A673 (cell line): ENCODE results near the gene KLHL14. TPM values are rescaled to one million over a fixed set of nuclear protein-coding genes. Genes with fewer than 3 reads are reported as not detected.

Source experiments
- BruUV-seq: library from RNA; stranded (reverse); fragments of 400-500 nt; replicated peaks from 2 replicates; lab custom pipeline; 2021; lab: Mats Ljungman, UMichigan
- CTCF ChIA-PET: fragments of 300-600 bp; sonication (Branson Sonifier 250); formaldehyde crosslinking; loops from one replicate; lab custom pipeline; 2022; ENCODE audit warnings: antibody characterized with exemption; lab: Charles Lee
- POLR2A ChIA-PET: fragments of 300-600 bp; sonication (Branson Sonifier 250); formaldehyde crosslinking; loops from one replicate; lab custom pipeline; 2022; ENCODE audit warnings: antibody characterized with exemption; ENCODE audit not compliant: low non-redundant PET; lab: Charles Lee
- DNase-seq: peaks from one replicate; pipeline ENCODE4 v3.0.0-alpha.2; 2015; ENCODE audit warnings: low spot score
- H3K27ac ChIP-seq: fragments of 200-600 bp; sonication (generic); 2 replicates; pipeline ENCODE4 v1.5.1; 2016; ENCODE audit warnings: mixed run types, low read depth, mild to moderate bottlenecking, mixed read lengths, antibody characterized with exemption, low read length; ENCODE audit not compliant: poor library complexity, severe bottlenecking
- H3K27me3 ChIP-seq: fragments of 200-600 bp; sonication (generic); replicated peaks from 2 replicates; pipeline ENCODE4 v1.6.1; 2017; ENCODE audit warnings: mixed run types, low read depth, mild to moderate bottlenecking, mixed read lengths, antibody characterized with exemption, low read length; ENCODE audit not compliant: insufficient read depth, poor library complexity
- H3K36me3 ChIP-seq: fragments of 200-600 bp; sonication (generic); 2 replicates; pipeline ENCODE4 v1.6.1; 2016; ENCODE audit warnings: mixed run types, mild to moderate bottlenecking, mixed read lengths, antibody characterized with exemption, low read length; ENCODE audit not compliant: insufficient read depth, poor library complexity, severe bottlenecking
- H3K4me1 ChIP-seq: fragments of 200-600 bp; sonication (generic); 2 replicates; pipeline ENCODE4 v1.6.1; 2017; ENCODE audit warnings: mixed run types, mild to moderate bottlenecking, mixed read lengths, antibody characterized with exemption, low read length; ENCODE audit not compliant: insufficient read depth, poor library complexity, severe bottlenecking
- H3K4me3 ChIP-seq: fragments of 200-600 bp; sonication (generic); 2 replicates; pipeline ENCODE4 v1.5.1; 2016; ENCODE audit warnings: low read depth, mixed run types, mild to moderate bottlenecking, mixed read lengths, low read length; ENCODE audit not compliant: poor library complexity, severe bottlenecking
- H3K9me3 ChIP-seq: fragments of 200-600 bp; sonication (generic); 2 replicates; pipeline ENCODE4 v1.6.1; 2016; ENCODE audit warnings: mixed run types, low read depth, mild to moderate bottlenecking, mixed read lengths, antibody characterized with exemption, low read length; ENCODE audit not compliant: poor library complexity, severe bottlenecking
- EZH2 ChIP-seq: fragments of 200-600 bp; sonication (generic); IDR thresholded peaks from 2 replicates; pipeline ENCODE4 v1.6.1; 2017; ENCODE audit warnings: borderline replicate concordance, low read depth, mild to moderate bottlenecking, mixed read lengths, antibody characterized with exemption, low read length; ENCODE audit not compliant: poor library complexity, severe bottlenecking
- intact Hi-C: fragments of 100-400 bp; cut with micrococcal nuclease; formaldehyde crosslinking; loops from one replicate; pipeline ENCODE4 v1.10.0; 2022; ENCODE audit not compliant: unreplicated experiment
- total RNA-seq: library from RNA; stranded (reverse); gene quantifications from 2 replicates; pipeline ENCODE4 v1.2.3, GENCODE V29; 2021
- TF ChIP-seq, protein P1 (sequence below): fragments of 300-800, 200-600 bp; sonication (generic); conservative IDR thresholded peaks from 2 replicates; pipeline ENCODE4 v1.5.1; 2017; ENCODE audit warnings: low read depth, mild to moderate bottlenecking, antibody characterized with exemption, low read length, moderate library complexity, mixed read lengths

The KLHL14 gene
- total RNA-seq, 1 experiment from 2014 or later, result 2.3 TPM

GRCh38 chr18:32629292-32629691 lies 143.5 kb downstream of the KLHL14 start:
- DNase-seq, result no peak
- Histone ChIP-seq H3K4me3 (no peak overlapping the region), H3K9me3 (no peaks in the 10 kb centered on the region), H3K4me1 (no peaks in the 10 kb centered on the region), H3K27me3 (no peaks in the 10 kb centered on the region), H3K27ac (no peak overlapping the region), H3K36me3 (no peaks in the 10 kb centered on the region)
- POLR2A ChIA-PET, result no interaction called here
- BruUV-seq, result no TSS peak
- CTCF ChIA-PET, result no interaction called here
- intact Hi-C loops, result no loop called here
- TF ChIP-seq EZH2, result no peak
- TF ChIP-seq, protein P1, sequence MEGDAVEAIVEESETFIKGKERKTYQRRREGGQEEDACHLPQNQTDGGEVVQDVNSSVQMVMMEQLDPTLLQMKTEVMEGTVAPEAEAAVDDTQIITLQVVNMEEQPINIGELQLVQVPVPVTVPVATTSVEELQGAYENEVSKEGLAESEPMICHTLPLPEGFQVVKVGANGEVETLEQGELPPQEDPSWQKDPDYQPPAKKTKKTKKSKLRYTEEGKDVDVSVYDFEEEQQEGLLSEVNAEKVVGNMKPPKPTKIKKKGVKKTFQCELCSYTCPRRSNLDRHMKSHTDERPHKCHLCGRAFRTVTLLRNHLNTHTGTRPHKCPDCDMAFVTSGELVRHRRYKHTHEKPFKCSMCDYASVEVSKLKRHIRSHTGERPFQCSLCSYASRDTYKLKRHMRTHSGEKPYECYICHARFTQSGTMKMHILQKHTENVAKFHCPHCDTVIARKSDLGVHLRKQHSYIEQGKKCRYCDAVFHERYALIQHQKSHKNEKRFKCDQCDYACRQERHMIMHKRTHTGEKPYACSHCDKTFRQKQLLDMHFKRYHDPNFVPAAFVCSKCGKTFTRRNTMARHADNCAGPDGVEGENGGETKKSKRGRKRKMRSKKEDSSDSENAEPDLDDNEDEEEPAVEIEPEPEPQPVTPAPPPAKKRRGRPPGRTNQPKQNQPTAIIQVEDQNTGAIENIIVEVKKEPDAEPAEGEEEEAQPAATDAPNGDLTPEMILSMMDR, result no peak

GRCh38 chr18:32624182-32624723 lies 148.6 kb downstream of the KLHL14 start:
- TF ChIP-seq, protein P1, result no peak
- TF ChIP-seq EZH2, result no peak
- Histone ChIP-seq H3K27ac (no peak overlapping the region), H3K4me1 (no peaks in the 10 kb centered on the region), H3K4me3 (no peak overlapping the region), H3K9me3 (no peaks in the 10 kb centered on the region), H3K36me3 (no peaks in the 10 kb centered on the region), H3K27me3 (no peaks in the 10 kb centered on the region)
- intact Hi-C loops, result no loop called here
- DNase-seq, result no peak
- BruUV-seq, result no TSS peak
- POLR2A ChIA-PET, result no interaction called here
- CTCF ChIA-PET, result interaction anchor here (0.6 kb wide), 1 partner anchor 347 kb away, joined by 3 read pairs; no protein-coding TSS in a partner anchor

DNA sequence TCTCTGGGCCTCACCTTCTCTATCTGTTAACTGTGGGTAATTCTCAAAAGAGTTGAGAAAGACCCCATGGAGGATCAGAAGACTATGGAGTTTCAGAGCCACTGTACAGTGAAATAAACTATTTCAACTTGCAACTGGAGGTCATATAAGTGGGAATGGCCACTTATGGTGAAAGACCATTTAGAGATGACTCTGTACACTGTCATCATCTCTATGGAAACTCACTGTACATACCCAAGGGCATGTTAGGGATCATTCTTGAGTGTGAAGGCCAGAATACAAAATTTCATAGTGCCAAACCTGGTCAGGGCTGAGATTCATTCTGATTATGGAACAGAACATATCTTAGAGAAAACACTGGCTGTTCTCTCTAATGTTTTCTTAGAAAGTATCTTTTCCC lies 149.3 kb downstream of the KLHL14 start:
- Histone ChIP-seq H3K27ac (no peak overlapping the region), H3K36me3 (no peaks in the 10 kb centered on the region), H3K27me3 (no peaks in the 10 kb centered on the region), H3K9me3 (no peaks in the 10 kb centered on the region), H3K4me1 (no peaks in the 10 kb centered on the region), H3K4me3 (no peak overlapping the region)
- BruUV-seq, result no TSS peak
- intact Hi-C loops, result no loop called here
- CTCF ChIA-PET, result no interaction called here
- DNase-seq, result no peak
- POLR2A ChIA-PET, result no interaction called here
- TF ChIP-seq, protein P1, result no peak
- TF ChIP-seq EZH2, result no peak
